Vagina (tissue), 2 donors: ENCODE data around the gene ARPP19. TPM values are rescaled to one million over a fixed set of nuclear protein-coding genes. Genes with fewer than 3 reads are reported as not detected.
"Not testable (repeated sequence)": the region's sequence is repeated elsewhere in the genome, so short reads cannot be mapped to it uniquely, and the experiment has no call there.

Source experiments
- DNase-seq, 2 donors: peaks; one replicate each; pipeline ENCODE4 v3.0.0-alpha.2; 2017; ENCODE audit errors: extremely low spot score in 2 of 2
- H3K27ac ChIP-seq: fragments of 200-600 bp; sonication (generic); one replicate; pipeline ENCODE4 v1.5.1; 2019
- H3K27me3 ChIP-seq: fragments of 200-600 bp; sonication (generic); one replicate; pipeline ENCODE4 v1.5.1; 2019
- H3K36me3 ChIP-seq, 2 donors: fragments of 200-600 bp; sonication (generic); one replicate each; pipeline ENCODE4 v1.5.1; 2017 to 2019
- H3K4me1 ChIP-seq: fragments of 200-600 bp; sonication (generic); one replicate; pipeline ENCODE4 v1.5.1; 2019
- H3K4me3 ChIP-seq, 2 donors: fragments of 200-600 bp; sonication (generic); 1 replicate in 1 of 2; 2 replicates in 1 of 2; pipeline ENCODE4 v1.5.1; 2016 to 2019
- H3K9me3 ChIP-seq: fragments of 200-600 bp; sonication (generic); one replicate; pipeline ENCODE4 v1.5.1; 2019
- POLR2A ChIP-seq, 2 donors: fragments of 450-650 bp; IDR thresholded peaks; one replicate each; pipeline ENCODE4 v1.6.1; 2017; ENCODE audit warnings: antibody characterized with exemption in 2 of 2, mild to moderate bottlenecking in 2 of 2, moderate library complexity in 2 of 2
- POLR2AphosphoS5 ChIP-seq, 2 donors: sonication (generic); formaldehyde crosslinking; IDR thresholded peaks; one replicate each; pipeline ENCODE4 v1.9.0; 2017; ENCODE audit warnings: antibody characterized with exemption in 2 of 2, mild to moderate bottlenecking in 2 of 2, low read depth in 1 of 2; ENCODE audit not compliant: insufficient read depth in 1 of 2
- intact Hi-C: fragments of 100-400 bp; cut with DNase I; formaldehyde crosslinking; loops from one replicate; pipeline ENCODE4 v1.15.1; 2023
- total RNA-seq: library from RNA; depleted of rRNA; stranded (reverse); fragments of >200 nt; gene quantifications from one replicate; pipeline ENCODE4 v1.2.3, GENCODE V29; 2016
- TF ChIP-seq, protein P1 (sequence below), 3 experiments: fragments of 450-650 bp in 2 of 3; fragments of 200-600 bp in 1 of 3; sonication (generic) in 1 of 3; IDR thresholded peaks; one replicate each; pipeline ENCODE4 v1.5.1; 2017 to 2019; ENCODE audit warnings: antibody characterized with exemption in 3 of 3, mild to moderate bottlenecking in 2 of 3, moderate library complexity in 2 of 3

Gene ARPP19
- total RNA-seq, 1 donor from 2014 or later, result 62.9 TPM

- DNase-seq, result no peak
- Histone ChIP-seq H3K4me3 (no peak overlapping the region), H3K9me3 (no peaks in the 10 kb centered on the region), H3K36me3 (peaks cover 0 to 12% of the 10 kb centered on the region in 2 donors), H3K27ac (no peak overlapping the region), H3K27me3 (no peaks in the 10 kb centered on the region), H3K4me1 (peaks cover 45% of the 10 kb centered on the region)
- no peak for TF ChIP-seq POLR2AphosphoS5 (IDR thresholded peaks at IDR 0.05; ENCODE audit: insufficient read depth in 1 of 2, low read depth in 1 of 2)
- TF ChIP-seq, protein P1, sequence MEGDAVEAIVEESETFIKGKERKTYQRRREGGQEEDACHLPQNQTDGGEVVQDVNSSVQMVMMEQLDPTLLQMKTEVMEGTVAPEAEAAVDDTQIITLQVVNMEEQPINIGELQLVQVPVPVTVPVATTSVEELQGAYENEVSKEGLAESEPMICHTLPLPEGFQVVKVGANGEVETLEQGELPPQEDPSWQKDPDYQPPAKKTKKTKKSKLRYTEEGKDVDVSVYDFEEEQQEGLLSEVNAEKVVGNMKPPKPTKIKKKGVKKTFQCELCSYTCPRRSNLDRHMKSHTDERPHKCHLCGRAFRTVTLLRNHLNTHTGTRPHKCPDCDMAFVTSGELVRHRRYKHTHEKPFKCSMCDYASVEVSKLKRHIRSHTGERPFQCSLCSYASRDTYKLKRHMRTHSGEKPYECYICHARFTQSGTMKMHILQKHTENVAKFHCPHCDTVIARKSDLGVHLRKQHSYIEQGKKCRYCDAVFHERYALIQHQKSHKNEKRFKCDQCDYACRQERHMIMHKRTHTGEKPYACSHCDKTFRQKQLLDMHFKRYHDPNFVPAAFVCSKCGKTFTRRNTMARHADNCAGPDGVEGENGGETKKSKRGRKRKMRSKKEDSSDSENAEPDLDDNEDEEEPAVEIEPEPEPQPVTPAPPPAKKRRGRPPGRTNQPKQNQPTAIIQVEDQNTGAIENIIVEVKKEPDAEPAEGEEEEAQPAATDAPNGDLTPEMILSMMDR (IDR thresholded peaks at IDR 0.05), result no peak
- TF ChIP-seq POLR2A (IDR thresholded peaks at IDR 0.05), result no peak
- intact Hi-C loops, result no loop called here
Measured at GRCh38 chr15:52557274-52557641, 11.6 kb downstream of the ARPP19 start.

GRCh38 chr15:52556524-52557273, 12.1 kb downstream of the ARPP19 start:
- Histone ChIP-seq H3K27ac (no peak overlapping the region), H3K4me1 (peaks cover 45% of the 10 kb centered on the region), H3K9me3 (no peaks in the 10 kb centered on the region), H3K36me3 (peaks cover 0 to 17% of the 10 kb centered on the region in 2 donors), H3K4me3 (no peak overlapping the region), H3K27me3 (no peaks in the 10 kb centered on the region)
- TF ChIP-seq POLR2A (IDR thresholded peaks at IDR 0.05), result no peak
- no peak for TF ChIP-seq POLR2AphosphoS5 (IDR thresholded peaks at IDR 0.05; ENCODE audit: insufficient read depth in 1 of 2, low read depth in 1 of 2)
- TF ChIP-seq, protein P1 (IDR thresholded peaks at IDR 0.05), result no peak
- intact Hi-C loops, result no loop called here
- no peak for DNase-seq

DNA sequence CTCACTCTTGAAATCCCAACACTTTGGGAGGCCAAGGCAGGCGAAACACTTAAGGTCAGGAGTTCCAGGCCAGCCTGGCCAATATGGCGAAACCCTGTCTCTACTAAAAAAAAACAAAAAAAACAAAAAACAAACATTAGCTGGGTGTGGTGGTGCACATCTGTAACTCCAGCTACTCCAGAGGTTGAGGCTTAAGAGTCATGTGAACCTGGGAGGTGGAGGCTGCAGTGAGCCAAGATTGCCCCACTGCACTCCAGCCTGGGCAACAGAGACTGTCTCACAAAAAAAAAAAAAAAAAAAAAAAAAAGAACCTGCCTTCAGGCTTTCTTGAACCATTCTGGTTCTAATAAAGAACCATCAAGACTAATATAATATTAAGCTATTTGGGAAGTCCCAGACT, 16.5 kb downstream of the ARPP19 start:
- peaks cover 0 to 40% of the 10 kb centered on the region in 2 donors for H3K36me3 ChIP-seq
- H3K4me3 ChIP-seq, result no peak overlapping the region
- no peak for TF ChIP-seq POLR2AphosphoS5 (IDR thresholded peaks at IDR 0.05; ENCODE audit: insufficient read depth in 1 of 2, low read depth in 1 of 2)
- TF ChIP-seq POLR2A (IDR thresholded peaks at IDR 0.05), result no peak
- TF ChIP-seq, protein P1 (IDR thresholded peaks at IDR 0.05), result no peak
- H3K27me3 ChIP-seq, result no peaks in the 10 kb centered on the region
- H3K9me3 ChIP-seq, result no peaks in the 10 kb centered on the region
- H3K27ac ChIP-seq, result no peak overlapping the region
- H3K4me1 ChIP-seq, result peaks cover 10% of the 10 kb centered on the region
- intact Hi-C loops, result no loop called here
- no peak for DNase-seq

GRCh38 chr15:52551762-52552161, 17.1 kb downstream of the ARPP19 start:
- no peak overlapping the region for H3K4me3 ChIP-seq
- no peaks in the 10 kb centered on the region for H3K27me3 ChIP-seq
- H3K36me3 ChIP-seq, result peaks cover 0 to 40% of the 10 kb centered on the region in 2 donors
- intact Hi-C loops, result no loop called here
- no peak for DNase-seq
- H3K4me1 ChIP-seq, result peaks cover 10% of the 10 kb centered on the region
- no peaks in the 10 kb centered on the region for H3K9me3 ChIP-seq
- no peak overlapping the region for H3K27ac ChIP-seq
- TF ChIP-seq POLR2A (IDR thresholded peaks at IDR 0.05) (no peak), POLR2AphosphoS5 (IDR thresholded peaks at IDR 0.05; ENCODE audit: insufficient read depth in 1 of 2, low read depth in 1 of 2) (no peak)
- TF ChIP-seq, protein P1 (IDR thresholded peaks at IDR 0.05), result no peak

- Histone ChIP-seq H3K4me1 (peaks cover 10% of the 10 kb centered on the region), H3K36me3 (peaks cover 0 to 39% of the 10 kb centered on the region in 2 donors)
- H3K27me3 ChIP-seq, DNase-seq, H3K9me3 ChIP-seq, H3K27ac ChIP-seq, H3K4me3 ChIP-seq, intact Hi-C loops: not testable (repeated sequence)
Measured at GRCh38 chr15:52551186-52551585, 17.6 kb downstream of the ARPP19 start.
